ENCODE measurements around the gene IL37.
"Not testable (repeated sequence)": the region's sequence is repeated elsewhere in the genome, so short reads cannot be mapped to it uniquely, and the experiment has no call there.

Gene IL37

GRCh38 chr2:112907001-112907949, 3.7 kb upstream of the IL37 start:
- no peak overlapping the region for H3K4me3 ChIP-seq (ENCODE audit: insufficient read length, low read depth)
- peaks cover 6% of the 10 kb centered on the region; the same call in 1 of the 2 replicates for H3K9me3 ChIP-seq (ENCODE audit: insufficient read depth, low read length)
- no peak overlapping the region for H3K9ac ChIP-seq (ENCODE audit: insufficient read length, low read depth)
- no peaks in the 10 kb centered on the region for H3K4me1 ChIP-seq (ENCODE audit: insufficient read depth, insufficient read length)
- no peak for TF ChIP-seq YY1 (IDR thresholded peaks at IDR 0.05; ENCODE audit: insufficient read depth, insufficient read length)
- no peak for TF ChIP-seq ZNF274 (IDR thresholded peaks at IDR 0.05; ENCODE audit: low read depth, low read length)
- no peak for TF ChIP-seq SUZ12 (IDR thresholded peaks at IDR 0.05; ENCODE audit: extremely low read depth, insufficient read depth, insufficient read length)
- H3K36me3 ChIP-seq (ENCODE audit: insufficient read depth, insufficient read length, low read length): no peaks in the 10 kb centered on the region
- no peak for DNase-seq (ENCODE audit: low read depth, low spot score)
- no peaks in the 10 kb centered on the region for H3K27me3 ChIP-seq (ENCODE audit: insufficient read depth, insufficient read length)

- DNase-seq (ENCODE audit: low read depth, low spot score): not testable (repeated sequence)
Observed at GRCh38 chr2:112908559-112908958, 2.4 kb upstream of the IL37 start.

GRCh38 chr2:112910219-112910618, 746 bp upstream of the IL37 start:
- H3K9ac ChIP-seq (ENCODE audit: insufficient read length, low read depth): no peak overlapping the region
- H3K9me3 ChIP-seq (ENCODE audit: insufficient read depth, low read length): peaks cover 6% of the 10 kb centered on the region; the same call in 1 of the 2 replicates
- H3K27me3 ChIP-seq (ENCODE audit: insufficient read depth, insufficient read length): no peaks in the 10 kb centered on the region
- TF ChIP-seq SUZ12 (IDR thresholded peaks at IDR 0.05; ENCODE audit: extremely low read depth, insufficient read depth, insufficient read length): no peak
- TF ChIP-seq ZNF274 (IDR thresholded peaks at IDR 0.05; ENCODE audit: low read depth, low read length): no peak
- TF ChIP-seq YY1 (IDR thresholded peaks at IDR 0.05; ENCODE audit: insufficient read depth, insufficient read length): no peak
- DNase-seq (ENCODE audit: low read depth, low spot score): no peak
- no peak overlapping the region for H3K4me3 ChIP-seq (ENCODE audit: insufficient read length, low read depth)
- no peaks in the 10 kb centered on the region for H3K4me1 ChIP-seq (ENCODE audit: insufficient read depth, insufficient read length)
- H3K36me3 ChIP-seq (ENCODE audit: insufficient read depth, insufficient read length, low read length): no peaks in the 10 kb centered on the region

More at GRCh38 chr2:112908559-112908958, 2.4 kb upstream of the IL37 start:
- H3K27me3 ChIP-seq (ENCODE audit: insufficient read depth, insufficient read length); H3K36me3 ChIP-seq (ENCODE audit: insufficient read depth, insufficient read length, low read length); H3K4me3 ChIP-seq (ENCODE audit: insufficient read length, low read depth); H3K4me1 ChIP-seq (ENCODE audit: insufficient read depth, insufficient read length); H3K9me3 ChIP-seq (ENCODE audit: insufficient read depth, low read length); H3K9ac ChIP-seq (ENCODE audit: insufficient read length, low read depth): not testable (repeated sequence)

- no peaks in the 10 kb centered on the region for H3K36me3 ChIP-seq (ENCODE audit: insufficient read depth, insufficient read length, low read length)
- no peaks in the 10 kb centered on the region for H3K4me1 ChIP-seq (ENCODE audit: insufficient read depth, insufficient read length)
- H3K9ac ChIP-seq (ENCODE audit: insufficient read length, low read depth): no peak overlapping the region
- no peak overlapping the region for H3K4me3 ChIP-seq (ENCODE audit: insufficient read length, low read depth)
- TF ChIP-seq ZNF274 (IDR thresholded peaks at IDR 0.05; ENCODE audit: low read depth, low read length) (no peak), SUZ12 (IDR thresholded peaks at IDR 0.05; ENCODE audit: extremely low read depth, insufficient read depth, insufficient read length) (no peak), YY1 (IDR thresholded peaks at IDR 0.05; ENCODE audit: insufficient read depth, insufficient read length) (no peak)
- peaks cover 6% of the 10 kb centered on the region; the same call in 1 of the 2 replicates for H3K9me3 ChIP-seq (ENCODE audit: insufficient read depth, low read length)
- no peak for DNase-seq (ENCODE audit: low read depth, low spot score)
- H3K27me3 ChIP-seq (ENCODE audit: insufficient read depth, insufficient read length): peaks cover 5% of the 10 kb centered on the region
Observed at GRCh38 chr2:112912403-112912802, 1.4 kb downstream of the IL37 start.

- Histone ChIP-seq H3K9me3 (ENCODE audit: insufficient read depth, low read length) (0 out of 2 replicates have a peak, but pooled peaks cover 9% of the 10 kb centered on the region), H3K27me3 (ENCODE audit: insufficient read depth, insufficient read length) (peaks cover 5% of the 10 kb centered on the region), H3K9ac (ENCODE audit: insufficient read length, low read depth) (no peak overlapping the region), H3K4me3 (ENCODE audit: insufficient read length, low read depth) (no peak overlapping the region), H3K4me1 (ENCODE audit: insufficient read depth, insufficient read length) (no peaks in the 10 kb centered on the region), H3K36me3 (ENCODE audit: insufficient read depth, insufficient read length, low read length) (no peaks in the 10 kb centered on the region)
- no peak for DNase-seq (ENCODE audit: low read depth, low spot score)
- no peak for TF ChIP-seq ZNF274 (IDR thresholded peaks at IDR 0.05; ENCODE audit: low read depth, low read length)
- TF ChIP-seq SUZ12 (IDR thresholded peaks at IDR 0.05; ENCODE audit: extremely low read depth, insufficient read depth, insufficient read length): no peak
- no peak for TF ChIP-seq YY1 (IDR thresholded peaks at IDR 0.05; ENCODE audit: insufficient read depth, insufficient read length)
Observed at GRCh38 chr2:112915300-112916144, 4.6 kb downstream of the IL37 start.

GRCh38 chr2:112916145-112916571, 5.2 kb downstream of the IL37 start:
- no peak for DNase-seq (ENCODE audit: low read depth, low spot score)
- Histone ChIP-seq H3K4me3 (ENCODE audit: insufficient read length, low read depth) (no peak overlapping the region), H3K4me1 (ENCODE audit: insufficient read depth, insufficient read length) (no peaks in the 10 kb centered on the region), H3K36me3 (ENCODE audit: insufficient read depth, insufficient read length, low read length) (no peaks in the 10 kb centered on the region), H3K9me3 (ENCODE audit: insufficient read depth, low read length) (0 out of 2 replicates have a peak, but pooled peaks cover 9% of the 10 kb centered on the region), H3K9ac (ENCODE audit: insufficient read length, low read depth) (no peak overlapping the region), H3K27me3 (ENCODE audit: insufficient read depth, insufficient read length) (peaks cover 5% of the 10 kb centered on the region)
- TF ChIP-seq SUZ12 (IDR thresholded peaks at IDR 0.05; ENCODE audit: extremely low read depth, insufficient read depth, insufficient read length) (no peak), YY1 (IDR thresholded peaks at IDR 0.05; ENCODE audit: insufficient read depth, insufficient read length) (no peak), ZNF274 (IDR thresholded peaks at IDR 0.05; ENCODE audit: low read depth, low read length) (no peak)
